Measurements from ENCODE around the gene EMC10.

Gene EMC10

GRCh38 chr19:50532952-50533351 lies 56.6 kb downstream of the EMC10 start:
- no peak for DNase-seq (ENCODE audit: low read depth in 1 of 2, low spot score in 1 of 2)
- H3K4me3 ChIP-seq (replicated peaks; ENCODE audit: insufficient read depth, low read length): no peak overlapping the region
- TF ChIP-seq, protein P1, sequence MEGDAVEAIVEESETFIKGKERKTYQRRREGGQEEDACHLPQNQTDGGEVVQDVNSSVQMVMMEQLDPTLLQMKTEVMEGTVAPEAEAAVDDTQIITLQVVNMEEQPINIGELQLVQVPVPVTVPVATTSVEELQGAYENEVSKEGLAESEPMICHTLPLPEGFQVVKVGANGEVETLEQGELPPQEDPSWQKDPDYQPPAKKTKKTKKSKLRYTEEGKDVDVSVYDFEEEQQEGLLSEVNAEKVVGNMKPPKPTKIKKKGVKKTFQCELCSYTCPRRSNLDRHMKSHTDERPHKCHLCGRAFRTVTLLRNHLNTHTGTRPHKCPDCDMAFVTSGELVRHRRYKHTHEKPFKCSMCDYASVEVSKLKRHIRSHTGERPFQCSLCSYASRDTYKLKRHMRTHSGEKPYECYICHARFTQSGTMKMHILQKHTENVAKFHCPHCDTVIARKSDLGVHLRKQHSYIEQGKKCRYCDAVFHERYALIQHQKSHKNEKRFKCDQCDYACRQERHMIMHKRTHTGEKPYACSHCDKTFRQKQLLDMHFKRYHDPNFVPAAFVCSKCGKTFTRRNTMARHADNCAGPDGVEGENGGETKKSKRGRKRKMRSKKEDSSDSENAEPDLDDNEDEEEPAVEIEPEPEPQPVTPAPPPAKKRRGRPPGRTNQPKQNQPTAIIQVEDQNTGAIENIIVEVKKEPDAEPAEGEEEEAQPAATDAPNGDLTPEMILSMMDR (IDR thresholded peaks at IDR 0.05; ENCODE audit: insufficient read depth, low read length): no peak
- TF ChIP-seq POLR2AphosphoS5 (IDR thresholded peaks at IDR 0.05; ENCODE audit: low read depth) (no peak), SPI1 (IDR thresholded peaks at IDR 0.05; ENCODE audit: borderline replicate concordance, low read depth) (no peak), REST (IDR thresholded peaks at IDR 0.05; ENCODE audit: insufficient replicate concordance, low read depth) (no peak), GABPA (IDR thresholded peaks at IDR 0.05; ENCODE audit: low read depth) (no peak)
- H3K27me3 ChIP-seq (ENCODE audit: insufficient read depth, poor library complexity, severe bottlenecking): no peaks in the 10 kb centered on the region
- H3K27ac ChIP-seq (replicated peaks): no peak overlapping the region

GRCh38 chr19:50534478-50534877 lies 58.2 kb downstream of the EMC10 start:
- Histone ChIP-seq H3K27ac (replicated peaks) (no peak overlapping the region), H3K27me3 (ENCODE audit: insufficient read depth, poor library complexity, severe bottlenecking) (no peaks in the 10 kb centered on the region), H3K4me3 (replicated peaks; ENCODE audit: insufficient read depth, low read length) (no peak overlapping the region)
- TF ChIP-seq, protein P1 (IDR thresholded peaks at IDR 0.05; ENCODE audit: insufficient read depth, low read length): no peak
- TF ChIP-seq POLR2AphosphoS5 (IDR thresholded peaks at IDR 0.05; ENCODE audit: low read depth) (no peak), REST (IDR thresholded peaks at IDR 0.05; ENCODE audit: insufficient replicate concordance, low read depth) (no peak), GABPA (IDR thresholded peaks at IDR 0.05; ENCODE audit: low read depth) (no peak), SPI1 (IDR thresholded peaks at IDR 0.05; ENCODE audit: borderline replicate concordance, low read depth) (no peak)
- DNase-seq (ENCODE audit: low read depth in 1 of 2, low spot score in 1 of 2): no peak

DNA sequence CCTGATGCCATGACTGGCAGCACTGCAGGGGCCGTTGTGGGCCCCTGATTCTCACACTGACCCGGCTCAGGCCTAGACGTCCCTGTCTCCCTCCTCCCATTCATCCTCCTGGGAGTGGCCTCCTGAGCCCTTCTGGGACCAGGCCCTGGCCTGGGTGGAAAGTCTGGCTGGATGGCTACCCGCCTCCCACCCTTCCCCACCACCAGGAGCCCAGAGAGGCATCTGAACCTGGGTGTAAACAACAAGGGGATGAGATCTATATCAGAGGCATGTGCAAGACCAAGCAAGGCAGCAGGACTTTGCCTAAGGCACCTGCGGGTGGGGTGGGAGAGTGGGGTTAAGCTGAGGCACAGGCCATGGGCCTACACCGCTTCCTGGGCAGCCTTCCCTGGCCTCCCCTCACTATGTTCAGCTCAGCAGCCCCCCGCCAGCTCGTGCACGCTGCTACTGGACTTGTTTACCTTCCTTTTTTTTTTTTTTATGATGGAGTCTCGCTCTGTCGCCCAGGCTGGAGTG lies 59.4 kb downstream of the EMC10 start:
- no peak overlapping the region for H3K4me3 ChIP-seq (replicated peaks; ENCODE audit: insufficient read depth, low read length)
- no peaks in the 10 kb centered on the region for H3K27me3 ChIP-seq (ENCODE audit: insufficient read depth, poor library complexity, severe bottlenecking)
- TF ChIP-seq SPI1 (IDR thresholded peaks at IDR 0.05; ENCODE audit: borderline replicate concordance, low read depth): no peak
- TF ChIP-seq REST (IDR thresholded peaks at IDR 0.05; ENCODE audit: insufficient replicate concordance, low read depth): no peak
- TF ChIP-seq POLR2AphosphoS5 (IDR thresholded peaks at IDR 0.05; ENCODE audit: low read depth): no peak
- no peak for TF ChIP-seq GABPA (IDR thresholded peaks at IDR 0.05; ENCODE audit: low read depth)
- TF ChIP-seq, protein P1 (IDR thresholded peaks at IDR 0.05; ENCODE audit: insufficient read depth, low read length): no peak

More for the DNA sequence above, 59.4 kb downstream of the EMC10 start:
- no peak overlapping the region for H3K27ac ChIP-seq (replicated peaks)
- DNase-seq (ENCODE audit: low read depth in 1 of 2, low spot score in 1 of 2): no peak

Measured in HL-60 (cell line).